SH-SY5Y (cell line): ENCODE data around the gene DMRT2.

Experiments
- GATA2 ChIP-seq: IDR thresholded peaks from 2 replicates; pipeline ENCODE4 v1.6.1; 2011; ENCODE audit warnings: mild to moderate bottlenecking, low read depth, low read length
- GATA3 ChIP-seq: IDR thresholded peaks from 2 replicates; pipeline ENCODE4 v1.6.1; 2011; ENCODE audit warnings: low read depth, mild to moderate bottlenecking, low read length, moderate library complexity

DNA sequence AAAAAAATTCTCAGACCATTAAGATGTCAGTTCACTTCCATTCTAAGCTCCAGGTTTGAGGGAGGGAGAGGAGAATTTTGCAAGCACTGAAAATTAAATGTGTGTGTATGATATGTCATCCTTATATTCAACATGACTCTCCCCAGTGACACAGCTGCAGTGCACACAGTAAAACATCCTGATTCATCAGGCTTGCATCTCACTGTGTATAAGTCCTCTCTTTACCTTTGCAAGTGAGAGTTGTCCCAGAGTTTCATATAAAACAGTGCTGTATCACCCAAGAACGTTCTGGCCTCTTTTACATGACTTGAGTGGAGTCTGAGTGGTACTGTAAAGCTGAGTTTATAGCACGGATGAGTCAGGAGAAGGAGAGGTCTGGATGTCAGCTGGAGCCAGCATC is 50.0 kb downstream of the DMRT2 start:
- TF ChIP-seq GATA2 (no peak), GATA3 (no peak)
